BJ (cell line): ENCODE data around the gene SHH. TPM values are rescaled to one million over a fixed set of nuclear protein-coding genes. Genes with fewer than 3 reads are reported as not detected.

Source experiments
- CTCF ChIA-PET: fragments of 350-600 bp; formaldehyde crosslinking; extraction: SDS; loops from one replicate; lab custom pipeline; 2021; ENCODE audit warnings: antibody characterized with exemption, inconsistent platforms; lab: Yijun Ruan, JAX
- POLR2A ChIA-PET: fragments of 300-600 bp; sonication (Branson Sonifier 250); formaldehyde crosslinking; extraction: SDS; loops from one replicate; lab custom pipeline; 2021; ENCODE audit warnings: antibody characterized with exemption; lab: Charles Lee
- DNase-seq: peaks from one replicate; pipeline ENCODE4 v3.0.0-alpha.2; 2011; ENCODE audit warnings: low read depth
- H3K27me3 ChIP-seq: 2 replicates; pipeline ENCODE4 v1.6.0; 2011; ENCODE audit warnings: low read length; ENCODE audit not compliant: control insufficient read depth, insufficient read depth
- H3K36me3 ChIP-seq: 2 replicates; pipeline ENCODE4 v1.5.1; 2011; ENCODE audit warnings: low read length; ENCODE audit not compliant: control insufficient read depth, insufficient read depth
- H3K4me3 ChIP-seq: 2 replicates; pipeline ENCODE4 v1.5.1; 2011; ENCODE audit warnings: low read depth, mild to moderate bottlenecking, control low read depth, low read length
- polyA plus RNA-seq: library from polyadenylated mRNA; depleted of rRNA; stranded (reverse); fragments of >200 nt; gene quantifications from 2 replicates; pipeline ENCODE4 v1.2.3, GENCODE V29; 2011
- TF ChIP-seq, protein P1 (sequence below): IDR thresholded peaks from 2 replicates; pipeline ENCODE4 v1.5.1; 2011; ENCODE audit warnings: low read depth, mild to moderate bottlenecking, control low read depth, inconsistent platforms, low read length, moderate library complexity; ENCODE audit not compliant: insufficient read depth

Gene SHH
- polyA plus RNA-seq, 1 experiment = not detected

- CTCF ChIA-PET = no interaction called here
These were observed 24.2 kb upstream of the SHH start for GRCh38 chr7:155836216-155837125.

GRCh38 chr7:155835446-155836215, 23.4 kb upstream of the SHH start:
- CTCF ChIA-PET = no interaction called here
- POLR2A ChIA-PET = no interaction called here
- TF ChIP-seq, protein P1, sequence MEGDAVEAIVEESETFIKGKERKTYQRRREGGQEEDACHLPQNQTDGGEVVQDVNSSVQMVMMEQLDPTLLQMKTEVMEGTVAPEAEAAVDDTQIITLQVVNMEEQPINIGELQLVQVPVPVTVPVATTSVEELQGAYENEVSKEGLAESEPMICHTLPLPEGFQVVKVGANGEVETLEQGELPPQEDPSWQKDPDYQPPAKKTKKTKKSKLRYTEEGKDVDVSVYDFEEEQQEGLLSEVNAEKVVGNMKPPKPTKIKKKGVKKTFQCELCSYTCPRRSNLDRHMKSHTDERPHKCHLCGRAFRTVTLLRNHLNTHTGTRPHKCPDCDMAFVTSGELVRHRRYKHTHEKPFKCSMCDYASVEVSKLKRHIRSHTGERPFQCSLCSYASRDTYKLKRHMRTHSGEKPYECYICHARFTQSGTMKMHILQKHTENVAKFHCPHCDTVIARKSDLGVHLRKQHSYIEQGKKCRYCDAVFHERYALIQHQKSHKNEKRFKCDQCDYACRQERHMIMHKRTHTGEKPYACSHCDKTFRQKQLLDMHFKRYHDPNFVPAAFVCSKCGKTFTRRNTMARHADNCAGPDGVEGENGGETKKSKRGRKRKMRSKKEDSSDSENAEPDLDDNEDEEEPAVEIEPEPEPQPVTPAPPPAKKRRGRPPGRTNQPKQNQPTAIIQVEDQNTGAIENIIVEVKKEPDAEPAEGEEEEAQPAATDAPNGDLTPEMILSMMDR = no peak
- Histone ChIP-seq H3K4me3 (no peak overlapping the region), H3K27me3 (no peaks in the 10 kb centered on the region), H3K36me3 (no peaks in the 10 kb centered on the region)
- DNase-seq = no peak

More at GRCh38 chr7:155836216-155837125, 24.2 kb upstream of the SHH start:
- H3K36me3 ChIP-seq = no peaks in the 10 kb centered on the region
- H3K27me3 ChIP-seq = no peaks in the 10 kb centered on the region
- DNase-seq = no peak
- TF ChIP-seq, protein P1 = no peak
- H3K4me3 ChIP-seq = no peak overlapping the region
- POLR2A ChIA-PET = no interaction called here

GRCh38 chr7:155834486-155835048, 22.3 kb upstream of the SHH start:
- POLR2A ChIA-PET = no interaction called here
- Histone ChIP-seq H3K27me3 (no peaks in the 10 kb centered on the region), H3K4me3 (no peak overlapping the region), H3K36me3 (no peaks in the 10 kb centered on the region)
- DNase-seq = no peak
- TF ChIP-seq, protein P1 = no peak
- CTCF ChIA-PET = no interaction called here

DNA sequence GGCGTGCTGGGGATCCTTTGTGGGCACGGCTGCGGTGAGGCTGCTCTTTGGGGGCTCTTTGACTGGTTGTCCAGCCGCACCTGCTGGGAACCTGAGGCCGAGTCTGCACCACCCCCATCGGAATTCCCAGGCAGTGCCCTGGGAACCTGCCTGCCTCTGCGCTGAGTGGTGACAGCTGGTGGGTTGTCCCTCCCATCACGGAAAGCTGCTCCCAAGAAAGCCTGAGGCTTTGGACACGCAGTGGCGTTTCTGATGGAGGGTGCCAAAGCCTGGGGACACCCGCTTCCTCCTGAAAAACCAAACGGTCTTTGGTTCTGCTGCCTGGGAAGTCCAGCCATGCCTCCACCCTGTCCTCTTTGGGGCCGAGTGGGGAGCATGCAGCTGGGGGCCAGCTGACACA, 21.4 kb upstream of the SHH start:
- POLR2A ChIA-PET = no interaction called here
- Histone ChIP-seq H3K4me3 (no peak overlapping the region), H3K27me3 (no peaks in the 10 kb centered on the region), H3K36me3 (no peaks in the 10 kb centered on the region)
- CTCF ChIA-PET = no interaction called here
- TF ChIP-seq, protein P1 = no peak
- DNase-seq = no peak

DNA sequence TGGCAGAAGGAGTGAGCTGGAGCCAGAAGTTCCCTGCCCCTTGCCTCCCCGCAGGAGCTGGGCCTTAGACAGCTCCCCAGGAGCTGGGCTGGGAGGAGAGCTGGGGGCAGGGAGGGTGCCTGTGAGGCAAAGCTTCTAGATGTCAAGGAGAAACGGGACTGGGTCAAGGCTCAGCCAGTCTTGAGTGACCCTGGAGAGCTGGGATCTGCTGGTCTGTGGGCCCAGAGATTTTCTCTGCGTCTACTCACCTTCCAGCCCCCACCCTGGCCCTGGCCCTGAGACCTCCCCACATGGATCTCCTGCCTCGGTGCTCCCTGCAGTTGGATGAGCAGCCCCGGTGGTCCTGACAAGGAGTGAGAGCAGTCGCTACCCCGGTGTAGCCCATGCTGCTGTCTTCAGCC, 20.3 kb upstream of the SHH start:
- POLR2A ChIA-PET = no interaction called here

More for the DNA sequence above, 20.3 kb upstream of the SHH start:
- no peak for DNase-seq
- CTCF ChIA-PET = no interaction called here
- Histone ChIP-seq H3K4me3 (no peak overlapping the region), H3K27me3 (no peaks in the 10 kb centered on the region), H3K36me3 (no peaks in the 10 kb centered on the region)
- TF ChIP-seq, protein P1 = no peak
